Measurements from ENCODE around the gene NUTM1. TPM values are rescaled to one million over a fixed set of nuclear protein-coding genes. Genes with fewer than 3 reads are reported as not detected.

Gene NUTM1
- total and polyA plus RNA-seq, 2 of the 13 experiments (the other 11 are each of a cell fraction or from before 2014, with no cell fraction given): not detected

DNA sequence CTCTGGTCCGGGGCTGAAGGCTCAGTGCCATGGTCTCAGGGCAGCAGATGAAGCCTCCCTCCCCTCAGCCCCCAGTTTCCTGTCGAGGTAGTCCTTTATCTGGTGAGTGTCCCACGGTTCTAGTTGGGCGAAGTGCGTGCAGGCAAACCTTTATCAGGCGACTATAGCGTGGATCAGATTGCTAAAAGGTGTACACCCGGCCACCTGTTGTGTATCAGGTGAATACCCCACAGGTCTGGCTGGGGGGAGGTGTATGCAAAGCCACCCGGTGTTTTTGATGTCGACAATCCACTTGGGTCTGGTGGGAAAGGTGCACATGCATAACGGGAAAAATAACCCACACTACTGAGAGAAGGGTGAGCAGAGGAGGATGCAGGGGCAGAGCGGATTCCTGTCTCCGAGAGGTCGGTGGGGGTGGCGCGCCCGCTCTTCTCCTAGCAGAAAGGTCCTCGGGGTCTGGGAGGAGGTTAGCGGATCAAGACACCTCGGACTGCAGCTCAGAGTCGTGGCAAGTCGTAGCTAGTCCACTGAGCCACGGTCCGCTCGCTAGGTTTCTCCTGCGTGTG lies 6.0 kb upstream of the NUTM1 start (continued):
- TF ChIP-seq, protein P1, sequence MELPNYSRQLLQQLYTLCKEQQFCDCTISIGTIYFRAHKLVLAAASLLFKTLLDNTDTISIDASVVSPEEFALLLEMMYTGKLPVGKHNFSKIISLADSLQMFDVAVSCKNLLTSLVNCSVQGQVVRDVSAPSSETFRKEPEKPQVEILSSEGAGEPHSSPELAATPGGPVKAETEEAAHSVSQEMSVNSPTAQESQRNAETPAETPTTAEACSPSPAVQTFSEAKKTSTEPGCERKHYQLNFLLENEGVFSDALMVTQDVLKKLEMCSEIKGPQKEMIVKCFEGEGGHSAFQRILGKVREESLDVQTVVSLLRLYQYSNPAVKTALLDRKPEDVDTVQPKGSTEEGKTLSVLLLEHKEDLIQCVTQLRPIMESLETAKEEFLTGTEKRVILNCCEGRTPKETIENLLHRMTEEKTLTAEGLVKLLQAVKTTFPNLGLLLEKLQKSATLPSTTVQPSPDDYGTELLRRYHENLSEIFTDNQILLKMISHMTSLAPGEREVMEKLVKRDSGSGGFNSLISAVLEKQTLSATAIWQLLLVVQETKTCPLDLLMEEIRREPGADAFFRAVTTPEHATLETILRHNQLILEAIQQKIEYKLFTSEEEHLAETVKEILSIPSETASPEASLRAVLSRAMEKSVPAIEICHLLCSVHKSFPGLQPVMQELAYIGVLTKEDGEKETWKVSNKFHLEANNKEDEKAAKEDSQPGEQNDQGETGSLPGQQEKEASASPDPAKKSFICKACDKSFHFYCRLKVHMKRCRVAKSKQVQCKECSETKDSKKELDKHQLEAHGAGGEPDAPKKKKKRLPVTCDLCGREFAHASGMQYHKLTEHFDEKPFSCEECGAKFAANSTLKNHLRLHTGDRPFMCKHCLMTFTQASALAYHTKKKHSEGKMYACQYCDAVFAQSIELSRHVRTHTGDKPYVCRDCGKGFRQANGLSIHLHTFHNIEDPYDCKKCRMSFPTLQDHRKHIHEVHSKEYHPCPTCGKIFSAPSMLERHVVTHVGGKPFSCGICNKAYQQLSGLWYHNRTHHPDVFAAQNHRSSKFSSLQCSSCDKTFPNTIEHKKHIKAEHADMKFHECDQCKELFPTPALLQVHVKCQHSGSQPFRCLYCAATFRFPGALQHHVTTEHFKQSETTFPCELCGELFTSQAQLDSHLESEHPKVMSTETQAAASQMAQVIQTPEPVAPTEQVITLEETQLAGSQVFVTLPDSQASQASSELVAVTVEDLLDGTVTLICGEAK (IDR thresholded peaks at IDR 0.05): no peak
- TF ChIP-seq, protein P1 (CRISPR knock-in tag; IDR thresholded peaks at IDR 0.05): 0 out of 2 replicates have a peak, but pooled peaks have one; percentile 8
- TF ChIP-seq, protein P2, sequence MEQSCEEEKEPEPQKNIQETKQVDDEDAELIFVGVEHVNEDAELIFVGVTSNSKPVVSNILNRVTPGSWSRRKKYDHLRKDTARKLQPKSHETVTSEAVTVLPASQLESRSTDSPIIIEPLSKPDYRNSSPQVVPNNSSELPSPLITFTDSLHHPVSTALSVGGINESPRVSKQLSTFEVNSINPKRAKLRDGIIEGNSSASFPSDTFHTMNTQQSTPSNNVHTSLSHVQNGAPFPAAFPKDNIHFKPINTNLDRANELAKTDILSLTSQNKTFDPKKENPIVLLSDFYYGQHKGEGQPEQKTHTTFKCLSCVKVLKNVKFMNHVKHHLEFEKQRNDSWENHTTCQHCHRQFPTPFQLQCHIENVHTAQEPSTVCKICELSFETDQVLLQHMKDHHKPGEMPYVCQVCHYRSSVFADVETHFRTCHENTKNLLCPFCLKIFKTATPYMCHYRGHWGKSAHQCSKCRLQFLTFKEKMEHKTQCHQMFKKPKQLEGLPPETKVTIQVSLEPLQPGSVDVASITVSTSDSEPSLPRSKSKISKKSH (CRISPR knock-in tag; IDR thresholded peaks at IDR 0.05; ENCODE audit: borderline replicate concordance): peak; percentile 65; the same call in 1 of the 2 replicates
- TF ChIP-seq NKX3-1 (CRISPR knock-in tag; IDR thresholded peaks at IDR 0.05): no peak
- TF ChIP-seq MXD4 (CRISPR knock-in tag; IDR thresholded peaks at IDR 0.05): no peak
- no peak for TF ChIP-seq ZFP37 (CRISPR knock-in tag; IDR thresholded peaks at IDR 0.05; ENCODE audit: borderline replicate concordance)
- TF ChIP-seq ZNF567 (CRISPR knock-in tag; IDR thresholded peaks at IDR 0.05; ENCODE audit: borderline replicate concordance): no peak
- no peak for TF ChIP-seq KLF11 (CRISPR knock-in tag; IDR thresholded peaks at IDR 0.05)
- TF ChIP-seq, protein P3, sequence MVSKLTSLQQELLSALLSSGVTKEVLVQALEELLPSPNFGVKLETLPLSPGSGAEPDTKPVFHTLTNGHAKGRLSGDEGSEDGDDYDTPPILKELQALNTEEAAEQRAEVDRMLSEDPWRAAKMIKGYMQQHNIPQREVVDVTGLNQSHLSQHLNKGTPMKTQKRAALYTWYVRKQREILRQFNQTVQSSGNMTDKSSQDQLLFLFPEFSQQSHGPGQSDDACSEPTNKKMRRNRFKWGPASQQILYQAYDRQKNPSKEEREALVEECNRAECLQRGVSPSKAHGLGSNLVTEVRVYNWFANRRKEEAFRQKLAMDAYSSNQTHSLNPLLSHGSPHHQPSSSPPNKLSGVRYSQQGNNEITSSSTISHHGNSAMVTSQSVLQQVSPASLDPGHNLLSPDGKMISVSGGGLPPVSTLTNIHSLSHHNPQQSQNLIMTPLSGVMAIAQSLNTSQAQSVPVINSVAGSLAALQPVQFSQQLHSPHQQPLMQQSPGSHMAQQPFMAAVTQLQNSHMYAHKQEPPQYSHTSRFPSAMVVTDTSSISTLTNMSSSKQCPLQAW (CRISPR knock-in tag; IDR thresholded peaks at IDR 0.05): 0 out of 2 replicates have a peak, but pooled peaks have one; percentile 13
- no peak for TF ChIP-seq RFXAP (CRISPR knock-in tag; IDR thresholded peaks at IDR 0.05; ENCODE audit: borderline replicate concordance)
- TF ChIP-seq ZNF17 (CRISPR knock-in tag; IDR thresholded peaks at IDR 0.05): no peak
- TF ChIP-seq, protein P4, sequence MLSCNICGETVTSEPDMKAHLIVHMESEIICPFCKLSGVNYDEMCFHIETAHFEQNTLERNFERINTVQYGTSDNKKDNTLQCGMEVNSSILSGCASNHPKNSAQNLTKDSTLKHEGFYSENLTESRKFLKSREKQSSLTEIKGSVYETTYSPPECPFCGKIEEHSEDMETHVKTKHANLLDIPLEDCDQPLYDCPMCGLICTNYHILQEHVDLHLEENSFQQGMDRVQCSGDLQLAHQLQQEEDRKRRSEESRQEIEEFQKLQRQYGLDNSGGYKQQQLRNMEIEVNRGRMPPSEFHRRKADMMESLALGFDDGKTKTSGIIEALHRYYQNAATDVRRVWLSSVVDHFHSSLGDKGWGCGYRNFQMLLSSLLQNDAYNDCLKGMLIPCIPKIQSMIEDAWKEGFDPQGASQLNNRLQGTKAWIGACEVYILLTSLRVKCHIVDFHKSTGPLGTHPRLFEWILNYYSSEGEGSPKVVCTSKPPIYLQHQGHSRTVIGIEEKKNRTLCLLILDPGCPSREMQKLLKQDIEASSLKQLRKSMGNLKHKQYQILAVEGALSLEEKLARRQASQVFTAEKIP (CRISPR knock-in tag; IDR thresholded peaks at IDR 0.05; ENCODE audit: borderline replicate concordance): no peak
- TF ChIP-seq ZNF776 (CRISPR knock-in tag; IDR thresholded peaks at IDR 0.05): no peak
- no peak for TF ChIP-seq KDM2A (CRISPR knock-in tag; IDR thresholded peaks at IDR 0.05; ENCODE audit: borderline replicate concordance, low read depth)
- no peak for TF ChIP-seq NFATC3 (CRISPR knock-in tag; IDR thresholded peaks at IDR 0.05)
- TF ChIP-seq ZNF430 (CRISPR knock-in tag; IDR thresholded peaks at IDR 0.05): 0 out of 2 replicates have a peak, but pooled peaks have one; percentile 9
